GM23338 (cell line): ENCODE results near the gene MYL1. TPM values are rescaled to one million over a fixed set of nuclear protein-coding genes. Genes with fewer than 3 reads are reported as not detected.

Experiments used
- CREB1 ChIP-seq: fragments of 250-450 bp; sonication (Bioruptor Pico); IDR thresholded peaks from 2 replicates; pipeline ENCODE4 v1.5.0; 2020; ENCODE audit warnings: low read depth, mild to moderate bottlenecking, moderate library complexity
- EZH2 ChIP-seq: fragments of 200-600 bp; sonication (generic); IDR thresholded peaks from one replicate; pipeline ENCODE4 v1.8.0; 2017; ENCODE audit warnings: antibody characterized with exemption, mild to moderate bottlenecking, low read depth; ENCODE audit not compliant: unreplicated experiment
- EZH2phosphoT487 ChIP-seq: fragments of 200-600 bp; sonication (generic); IDR thresholded peaks from one replicate; pipeline ENCODE4 v1.8.1; 2018; ENCODE audit warnings: antibody characterized with exemption; ENCODE audit not compliant: unreplicated experiment
- NANOG ChIP-seq: IDR thresholded peaks from 2 replicates; pipeline ENCODE4 v1.6.1; 2016; ENCODE audit warnings: antibody characterized with exemption, borderline replicate concordance
- REST ChIP-seq: IDR thresholded peaks from one replicate; pipeline ENCODE4 v1.6.1; 2018; ENCODE audit warnings: antibody characterized with exemption; ENCODE audit not compliant: unreplicated experiment
- STAT1 ChIP-seq: IDR thresholded peaks from one replicate; pipeline ENCODE4 v1.6.1; 2016; ENCODE audit warnings: antibody characterized with exemption; ENCODE audit not compliant: unreplicated experiment
- ZNF114 ChIP-seq: fragments of 250-450 bp; sonication (Bioruptor Pico); IDR thresholded peaks from 2 replicates; pipeline ENCODE4 v1.5.0; 2020; ENCODE audit warnings: mild to moderate bottlenecking, moderate library complexity
- ZNF331 ChIP-seq: fragments of 250-450 bp; sonication (Bioruptor Pico); IDR thresholded peaks from 2 replicates; pipeline ENCODE4 v1.5.0; 2020; ENCODE audit warnings: low read depth, mild to moderate bottlenecking, moderate library complexity
- polyA plus RNA-seq: library from polyadenylated mRNA; unstranded; fragments of >200 nt; fragmentation: Nextera tagmentation; extraction: Ambion mirVana; gene quantifications from 2 replicates; pipeline ENCODE4 v1.2.1, GENCODE V29; 2016
- total RNA-seq: library from RNA; depleted of rRNA; stranded (reverse); fragments of >200 nt; shearing (Covaris generic); gene quantifications from 2 replicates; pipeline ENCODE4 v1.2.3, GENCODE V29; 2014
- TF ChIP-seq, protein P1 (sequence below): fragments of 250-450 bp; sonication (Bioruptor Pico); IDR thresholded peaks from 2 replicates; pipeline ENCODE4 v1.5.0; 2020; ENCODE audit warnings: mild to moderate bottlenecking, moderate library complexity
- TF ChIP-seq, protein P2 (sequence below): IDR thresholded peaks from 2 replicates; pipeline ENCODE4 v1.6.1; 2016; ENCODE audit warnings: antibody characterized with exemption
- TF ChIP-seq, protein P3 (sequence below), 2 experiments: fragments of 200-600 bp in 1 of 2; sonication (generic) in 1 of 2; conservative IDR thresholded peaks; 2 replicates each; pipeline versions ENCODE4 v1.5.1 to v1.6.1; 2016 to 2017; ENCODE audit warnings: antibody characterized with exemption in 2 of 2, low read depth in 2 of 2, mild to moderate bottlenecking in 2 of 2, moderate library complexity in 1 of 2

The MYL1 gene
- total and polyA plus RNA-seq, 2 experiments from 2014 or later, result not detected

GRCh38 chr2:210324458-210324857 is 9.5 kb upstream of the MYL1 start (continued):
- TF ChIP-seq, protein P1, sequence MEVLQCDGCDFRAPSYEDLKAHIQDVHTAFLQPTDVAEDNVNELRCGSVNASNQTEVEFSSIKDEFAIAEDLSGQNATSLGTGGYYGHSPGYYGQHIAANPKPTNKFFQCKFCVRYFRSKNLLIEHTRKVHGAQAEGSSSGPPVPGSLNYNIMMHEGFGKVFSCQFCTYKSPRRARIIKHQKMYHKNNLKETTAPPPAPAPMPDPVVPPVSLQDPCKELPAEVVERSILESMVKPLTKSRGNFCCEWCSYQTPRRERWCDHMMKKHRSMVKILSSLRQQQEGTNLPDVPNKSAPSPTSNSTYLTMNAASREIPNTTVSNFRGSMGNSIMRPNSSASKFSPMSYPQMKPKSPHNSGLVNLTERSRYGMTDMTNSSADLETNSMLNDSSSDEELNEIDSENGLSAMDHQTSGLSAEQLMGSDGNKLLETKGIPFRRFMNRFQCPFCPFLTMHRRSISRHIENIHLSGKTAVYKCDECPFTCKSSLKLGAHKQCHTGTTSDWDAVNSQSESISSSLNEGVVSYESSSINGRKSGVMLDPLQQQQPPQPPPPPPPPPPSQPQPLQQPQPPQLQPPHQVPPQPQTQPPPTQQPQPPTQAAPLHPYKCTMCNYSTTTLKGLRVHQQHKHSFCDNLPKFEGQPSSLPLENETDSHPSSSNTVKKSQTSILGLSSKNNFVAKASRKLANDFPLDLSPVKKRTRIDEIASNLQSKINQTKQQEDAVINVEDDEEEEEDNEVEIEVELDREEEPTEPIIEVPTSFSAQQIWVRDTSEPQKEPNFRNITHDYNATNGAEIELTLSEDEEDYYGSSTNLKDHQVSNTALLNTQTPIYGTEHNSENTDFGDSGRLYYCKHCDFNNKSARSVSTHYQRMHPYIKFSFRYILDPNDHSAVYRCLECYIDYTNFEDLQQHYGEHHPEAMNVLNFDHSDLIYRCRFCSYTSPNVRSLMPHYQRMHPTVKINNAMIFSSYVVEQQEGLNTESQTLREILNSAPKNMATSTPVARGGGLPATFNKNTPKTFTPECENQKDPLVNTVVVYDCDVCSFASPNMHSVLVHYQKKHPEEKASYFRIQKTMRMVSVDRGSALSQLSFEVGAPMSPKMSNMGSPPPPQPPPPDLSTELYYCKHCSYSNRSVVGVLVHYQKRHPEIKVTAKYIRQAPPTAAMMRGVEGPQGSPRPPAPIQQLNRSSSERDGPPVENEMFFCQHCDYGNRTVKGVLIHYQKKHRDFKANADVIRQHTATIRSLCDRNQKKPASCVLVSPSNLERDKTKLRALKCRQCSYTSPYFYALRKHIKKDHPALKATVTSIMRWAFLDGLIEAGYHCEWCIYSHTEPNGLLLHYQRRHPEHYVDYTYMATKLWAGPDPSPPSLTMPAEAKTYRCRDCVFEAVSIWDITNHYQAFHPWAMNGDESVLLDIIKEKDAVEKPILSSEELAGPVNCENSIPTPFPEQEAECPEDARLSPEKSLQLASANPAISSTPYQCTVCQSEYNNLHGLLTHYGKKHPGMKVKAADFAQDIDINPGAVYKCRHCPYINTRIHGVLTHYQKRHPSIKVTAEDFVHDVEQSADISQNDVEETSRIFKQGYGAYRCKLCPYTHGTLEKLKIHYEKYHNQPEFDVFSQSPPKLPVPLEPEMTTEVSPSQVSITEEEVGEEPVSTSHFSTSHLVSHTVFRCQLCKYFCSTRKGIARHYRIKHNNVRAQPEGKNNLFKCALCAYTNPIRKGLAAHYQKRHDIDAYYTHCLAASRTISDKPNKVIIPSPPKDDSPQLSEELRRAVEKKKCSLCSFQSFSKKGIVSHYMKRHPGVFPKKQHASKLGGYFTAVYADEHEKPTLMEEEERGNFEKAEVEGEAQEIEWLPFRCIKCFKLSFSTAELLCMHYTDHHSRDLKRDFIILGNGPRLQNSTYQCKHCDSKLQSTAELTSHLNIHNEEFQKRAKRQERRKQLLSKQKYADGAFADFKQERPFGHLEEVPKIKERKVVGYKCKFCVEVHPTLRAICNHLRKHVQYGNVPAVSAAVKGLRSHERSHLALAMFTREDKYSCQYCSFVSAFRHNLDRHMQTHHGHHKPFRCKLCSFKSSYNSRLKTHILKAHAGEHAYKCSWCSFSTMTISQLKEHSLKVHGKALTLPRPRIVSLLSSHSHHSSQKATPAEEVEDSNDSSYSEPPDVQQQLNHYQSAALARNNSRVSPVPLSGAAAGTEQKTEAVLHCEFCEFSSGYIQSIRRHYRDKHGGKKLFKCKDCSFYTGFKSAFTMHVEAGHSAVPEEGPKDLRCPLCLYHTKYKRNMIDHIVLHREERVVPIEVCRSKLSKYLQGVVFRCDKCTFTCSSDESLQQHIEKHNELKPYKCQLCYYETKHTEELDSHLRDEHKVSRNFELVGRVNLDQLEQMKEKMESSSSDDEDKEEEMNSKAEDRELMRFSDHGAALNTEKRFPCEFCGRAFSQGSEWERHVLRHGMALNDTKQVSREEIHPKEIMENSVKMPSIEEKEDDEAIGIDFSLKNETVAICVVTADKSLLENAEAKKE (CRISPR knock-in tag), result no peak
- TF ChIP-seq CREB1, result no peak
- TF ChIP-seq, protein P2, sequence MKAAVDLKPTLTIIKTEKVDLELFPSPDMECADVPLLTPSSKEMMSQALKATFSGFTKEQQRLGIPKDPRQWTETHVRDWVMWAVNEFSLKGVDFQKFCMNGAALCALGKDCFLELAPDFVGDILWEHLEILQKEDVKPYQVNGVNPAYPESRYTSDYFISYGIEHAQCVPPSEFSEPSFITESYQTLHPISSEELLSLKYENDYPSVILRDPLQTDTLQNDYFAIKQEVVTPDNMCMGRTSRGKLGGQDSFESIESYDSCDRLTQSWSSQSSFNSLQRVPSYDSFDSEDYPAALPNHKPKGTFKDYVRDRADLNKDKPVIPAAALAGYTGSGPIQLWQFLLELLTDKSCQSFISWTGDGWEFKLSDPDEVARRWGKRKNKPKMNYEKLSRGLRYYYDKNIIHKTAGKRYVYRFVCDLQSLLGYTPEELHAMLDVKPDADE, result no peak
- no peak for TF ChIP-seq ZNF114
- TF ChIP-seq, protein P3, sequence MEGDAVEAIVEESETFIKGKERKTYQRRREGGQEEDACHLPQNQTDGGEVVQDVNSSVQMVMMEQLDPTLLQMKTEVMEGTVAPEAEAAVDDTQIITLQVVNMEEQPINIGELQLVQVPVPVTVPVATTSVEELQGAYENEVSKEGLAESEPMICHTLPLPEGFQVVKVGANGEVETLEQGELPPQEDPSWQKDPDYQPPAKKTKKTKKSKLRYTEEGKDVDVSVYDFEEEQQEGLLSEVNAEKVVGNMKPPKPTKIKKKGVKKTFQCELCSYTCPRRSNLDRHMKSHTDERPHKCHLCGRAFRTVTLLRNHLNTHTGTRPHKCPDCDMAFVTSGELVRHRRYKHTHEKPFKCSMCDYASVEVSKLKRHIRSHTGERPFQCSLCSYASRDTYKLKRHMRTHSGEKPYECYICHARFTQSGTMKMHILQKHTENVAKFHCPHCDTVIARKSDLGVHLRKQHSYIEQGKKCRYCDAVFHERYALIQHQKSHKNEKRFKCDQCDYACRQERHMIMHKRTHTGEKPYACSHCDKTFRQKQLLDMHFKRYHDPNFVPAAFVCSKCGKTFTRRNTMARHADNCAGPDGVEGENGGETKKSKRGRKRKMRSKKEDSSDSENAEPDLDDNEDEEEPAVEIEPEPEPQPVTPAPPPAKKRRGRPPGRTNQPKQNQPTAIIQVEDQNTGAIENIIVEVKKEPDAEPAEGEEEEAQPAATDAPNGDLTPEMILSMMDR (conservative IDR thresholded peaks at IDR 0.05; ENCODE audit: low read depth in 2 of 2), result no peak
- TF ChIP-seq EZH2phosphoT487, result no peak
- no peak for TF ChIP-seq REST
- no peak for TF ChIP-seq ZNF331 (CRISPR knock-in tag)
- TF ChIP-seq EZH2, result no peak
- no peak for TF ChIP-seq NANOG
- no peak for TF ChIP-seq STAT1
